SKM-1 (cell line): ENCODE measurements around the gene CDPF1.

Experiments used
- DNase-seq: peaks from one replicate; lab custom pipeline; 2025; ENCODE audit not compliant: unreplicated experiment; lab: John Stamatoyannopoulos, UW

Gene CDPF1

GRCh38 chr22:46250035-46250782, at the start of gene CDPF1:
TSS of gene CDPF1 (minus strand) at chr22:46250293. CDS start at chr22:46248284, 2,009 bp downstream.
- peak; percentile 63 for DNase-seq

GRCh38 chr22:46299101-46299500, 49.0 kb upstream of the CDPF1 start:
- DNase-seq = no peak

- no peak for DNase-seq
Measured at GRCh38 chr22:46297151-46297812, 47.2 kb upstream of the CDPF1 start.

- peak; percentile 96 for DNase-seq
Measured at GRCh38 chr22:46296257-46297150, 46.4 kb upstream of the CDPF1 start, which contains the start of gene GTSE1. TSS of gene GTSE1 (plus strand) at chr22:46296870. CDS start at chr22:46297401, 531 bp downstream.

GRCh38 chr22:46295277-46295971, 45.3 kb upstream of the CDPF1 start:
- no peak for DNase-seq

- no peak for DNase-seq
Measured at GRCh38 chr22:46294784-46295183, 44.7 kb upstream of the CDPF1 start.

- no peak for DNase-seq
Measured at GRCh38 chr22:46293577-46294260, 43.6 kb upstream of the CDPF1 start.

GRCh38 chr22:46292732-46293131, 42.6 kb upstream of the CDPF1 start:
- DNase-seq = no peak

- DNase-seq = no peak
Measured at GRCh38 chr22:46292173-46292572, 42.1 kb upstream of the CDPF1 start.

- no peak for DNase-seq
Measured at GRCh38 chr22:46290843-46291785, 41.0 kb upstream of the CDPF1 start.

- no peak for DNase-seq
Measured at GRCh38 chr22:46290121-46290842, 40.2 kb upstream of the CDPF1 start.

- no peak for DNase-seq
Measured at GRCh38 chr22:46289244-46289891, 39.3 kb upstream of the CDPF1 start.

GRCh38 chr22:46288846-46289243, 38.8 kb upstream of the CDPF1 start:
- DNase-seq = no peak

GRCh38 chr22:46287873-46288751, 38.0 kb upstream of the CDPF1 start:
- no peak for DNase-seq

- no peak for DNase-seq
Measured at GRCh38 chr22:46286941-46287872, 37.1 kb upstream of the CDPF1 start.

- DNase-seq = no peak
Measured at GRCh38 chr22:46286006-46286405, 35.9 kb upstream of the CDPF1 start.
